HG02840 (cell line): ENCODE data around the gene IL22RA1.

Experiments
- ATAC-seq: cut with Tn5 transposase; IDR thresholded peaks from one replicate; pipeline ENCODE4 v1.9.1; 2021; ENCODE audit warnings: mild to moderate bottlenecking, moderate library complexity, moderate number of reproducible peaks; ENCODE audit not compliant: unreplicated experiment, low FRiP score

The IL22RA1 gene

DNA sequence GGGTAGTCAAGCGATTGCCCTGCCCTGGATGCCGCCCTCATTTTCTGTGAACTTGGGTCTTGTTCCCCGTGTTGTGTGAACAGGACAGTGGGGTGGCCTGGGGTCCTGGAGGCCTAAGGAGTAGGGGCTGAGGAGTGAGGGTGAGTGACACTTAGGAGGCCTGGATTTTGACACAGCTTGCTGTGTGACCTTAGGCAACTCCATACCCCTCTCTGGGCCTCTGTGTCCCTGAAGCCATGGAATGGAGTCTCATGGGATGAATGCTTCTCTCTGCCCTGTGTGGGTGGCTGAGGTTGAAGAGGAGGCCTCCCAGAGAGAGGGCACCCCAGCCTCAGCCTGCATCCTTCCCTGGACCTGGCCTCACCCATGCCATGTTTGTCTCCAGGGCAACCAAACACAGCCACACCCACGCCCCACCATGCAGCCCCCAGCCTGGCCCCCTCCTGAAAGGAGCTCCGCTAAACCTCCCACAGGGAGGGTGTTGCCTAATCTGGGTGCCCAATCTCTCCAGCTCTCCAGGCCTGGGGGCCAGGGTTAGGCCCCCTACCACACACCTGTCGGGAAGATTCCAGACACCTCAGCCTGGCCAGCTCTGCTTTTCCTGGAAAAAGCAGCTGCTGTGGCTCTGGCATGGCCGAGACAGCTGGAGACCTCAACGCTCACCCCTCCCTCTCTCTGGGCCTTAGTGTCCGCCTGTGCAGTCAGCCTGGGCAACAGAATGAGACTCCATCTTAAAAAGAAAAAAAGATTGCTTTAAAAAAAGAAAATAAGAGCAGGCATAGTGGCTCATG is 40.9 kb downstream of the IL22RA1 start:
- ATAC-seq: no peak

DNA sequence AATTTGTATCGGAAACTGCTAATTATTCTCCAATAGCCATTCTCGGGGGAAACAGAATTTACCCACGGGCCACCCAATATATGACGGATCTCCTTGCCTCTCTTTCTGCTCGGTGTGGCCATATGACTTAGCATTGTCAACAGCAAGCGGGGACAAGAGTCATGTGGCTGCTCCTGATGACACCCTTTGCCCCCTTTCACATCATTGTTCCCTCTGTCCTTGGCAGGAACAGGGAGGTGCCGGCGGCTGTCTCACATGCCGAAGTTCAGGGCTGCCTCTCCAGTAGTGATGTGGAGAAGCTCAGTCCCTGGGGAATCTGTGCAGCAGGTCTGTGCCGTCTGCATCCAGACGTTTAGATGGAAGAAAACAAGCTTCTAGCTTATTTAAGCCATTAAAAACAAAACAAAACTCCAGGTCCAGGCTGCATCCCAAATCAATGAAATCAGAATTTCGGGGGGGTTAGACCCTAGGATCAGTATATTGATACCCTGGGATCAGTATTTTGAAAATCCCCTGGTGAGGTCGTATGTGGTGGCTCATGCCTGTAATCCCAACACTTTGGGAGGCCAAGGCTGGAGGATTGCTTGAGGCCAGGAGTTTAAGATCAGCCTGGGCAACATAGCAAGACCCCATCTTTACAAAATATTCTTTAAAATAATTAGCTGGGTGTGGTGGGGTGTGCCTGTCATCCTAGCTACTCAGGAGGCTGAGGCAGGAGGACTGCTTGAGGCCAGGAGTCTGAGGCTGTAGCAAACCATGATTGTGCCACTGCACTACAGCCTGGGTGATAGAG is 41.8 kb downstream of the IL22RA1 start:
- ATAC-seq: no peak

DNA sequence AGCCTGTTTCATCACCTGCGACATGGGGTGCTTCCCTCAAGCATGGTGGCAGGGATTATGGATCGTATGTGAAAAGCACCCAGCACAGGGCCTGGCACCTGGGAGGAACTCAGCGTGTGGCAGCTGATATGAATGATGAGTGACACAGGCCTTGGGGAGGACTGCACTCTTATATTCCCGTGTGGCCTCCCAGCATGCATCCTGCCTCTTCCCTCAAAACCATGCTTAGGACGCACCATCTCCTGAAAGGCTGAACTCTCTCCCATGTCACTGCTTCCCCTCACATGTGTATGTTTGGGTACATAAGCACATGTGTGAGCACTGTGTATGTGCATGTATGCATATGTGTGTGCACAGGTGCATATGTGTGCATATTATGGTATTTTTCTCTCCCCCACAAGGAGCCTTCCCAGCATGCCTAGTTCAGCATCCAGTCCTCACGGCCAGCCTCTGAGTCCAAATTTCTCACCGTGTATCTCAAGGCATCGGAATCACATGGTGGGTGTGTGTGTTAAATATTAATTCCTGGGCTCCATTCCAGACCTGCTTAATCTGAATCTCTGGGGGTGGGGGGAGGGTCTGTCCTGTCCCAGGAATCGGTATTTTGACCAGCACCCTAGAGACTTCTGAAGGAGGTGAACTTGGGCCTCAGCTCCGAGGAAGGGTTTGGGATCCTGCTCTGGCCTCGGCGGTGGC is 43.8 kb downstream of the IL22RA1 start:
- ATAC-seq: no peak

- ATAC-seq: no peak
Observed at GRCh38 chr1:24098102-24098501, 44.8 kb downstream of the IL22RA1 start.

DNA sequence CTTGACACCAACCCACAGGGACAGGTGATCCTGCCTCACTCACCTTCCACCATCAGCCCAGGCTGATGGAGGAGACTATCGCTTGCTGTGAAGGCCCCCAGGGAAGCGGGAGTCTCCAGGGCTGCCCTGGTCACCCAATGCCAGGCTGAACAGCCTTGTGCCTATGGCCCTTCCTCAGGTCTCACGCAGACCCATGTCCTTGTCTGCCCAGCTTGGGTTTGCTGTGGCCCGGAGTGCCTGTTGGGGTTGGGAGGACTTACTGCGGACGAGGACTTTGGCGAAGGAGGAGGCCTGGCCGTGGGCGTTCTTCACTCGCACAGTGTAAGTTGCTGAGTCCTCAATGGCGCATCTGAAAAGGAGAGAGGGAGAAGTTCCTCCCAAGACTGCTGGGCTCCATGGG is 45.3 kb downstream of the IL22RA1 start:
- ATAC-seq: no peak

DNA sequence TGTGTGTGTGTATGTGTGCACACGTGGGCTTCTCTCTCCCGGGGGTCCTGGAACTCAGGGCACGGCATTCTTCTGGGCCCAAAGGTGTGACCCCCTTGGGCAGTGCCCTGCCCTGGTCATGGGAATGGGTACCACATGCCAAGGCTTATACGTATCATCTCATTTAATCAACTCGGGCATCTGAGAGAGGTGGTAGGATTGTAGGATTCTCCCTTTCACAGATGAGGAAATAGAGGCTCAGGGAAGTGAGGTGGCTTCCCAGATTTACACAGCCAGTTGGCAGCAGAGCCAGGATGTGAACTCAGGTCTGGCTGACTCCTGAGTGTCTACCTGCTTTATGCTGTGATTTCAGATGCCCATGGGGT is 46.2 kb downstream of the IL22RA1 start:
- ATAC-seq: no peak

DNA sequence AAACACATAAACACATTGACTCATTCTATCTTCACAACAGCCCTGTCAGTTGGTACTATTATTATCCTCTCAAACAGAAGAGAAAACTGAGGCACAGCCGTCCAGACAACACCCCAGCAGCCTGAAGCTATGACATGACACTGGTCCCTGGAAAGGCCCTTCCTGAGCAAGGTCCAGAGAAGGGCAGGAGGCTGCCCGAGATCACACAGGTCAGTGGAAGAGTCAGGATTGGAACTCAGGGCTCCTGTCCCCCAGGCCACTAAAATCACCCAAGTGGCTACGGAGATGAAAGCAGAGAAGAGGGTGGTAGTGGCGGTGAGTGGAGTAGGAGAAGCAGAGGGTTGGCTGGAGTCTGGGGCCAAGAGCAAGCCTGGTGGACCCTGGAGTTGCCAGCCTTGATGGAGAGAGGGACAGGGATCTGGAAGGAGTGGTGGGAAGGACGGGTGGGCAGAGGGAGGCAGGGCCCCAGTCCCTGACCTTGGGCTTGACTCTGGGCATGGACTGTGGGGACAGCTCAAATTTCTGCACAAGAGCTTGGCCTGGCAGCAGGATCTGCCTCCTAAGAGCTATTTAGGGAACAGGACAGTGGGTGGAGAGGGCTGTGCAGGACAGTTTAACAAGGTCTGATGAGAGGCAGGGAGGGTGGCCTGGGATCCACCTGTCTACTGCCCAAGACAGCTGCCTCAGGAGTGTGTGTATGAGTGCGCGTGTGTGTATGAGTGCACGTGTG is 46.8 kb downstream of the IL22RA1 start:
- ATAC-seq: no peak

DNA sequence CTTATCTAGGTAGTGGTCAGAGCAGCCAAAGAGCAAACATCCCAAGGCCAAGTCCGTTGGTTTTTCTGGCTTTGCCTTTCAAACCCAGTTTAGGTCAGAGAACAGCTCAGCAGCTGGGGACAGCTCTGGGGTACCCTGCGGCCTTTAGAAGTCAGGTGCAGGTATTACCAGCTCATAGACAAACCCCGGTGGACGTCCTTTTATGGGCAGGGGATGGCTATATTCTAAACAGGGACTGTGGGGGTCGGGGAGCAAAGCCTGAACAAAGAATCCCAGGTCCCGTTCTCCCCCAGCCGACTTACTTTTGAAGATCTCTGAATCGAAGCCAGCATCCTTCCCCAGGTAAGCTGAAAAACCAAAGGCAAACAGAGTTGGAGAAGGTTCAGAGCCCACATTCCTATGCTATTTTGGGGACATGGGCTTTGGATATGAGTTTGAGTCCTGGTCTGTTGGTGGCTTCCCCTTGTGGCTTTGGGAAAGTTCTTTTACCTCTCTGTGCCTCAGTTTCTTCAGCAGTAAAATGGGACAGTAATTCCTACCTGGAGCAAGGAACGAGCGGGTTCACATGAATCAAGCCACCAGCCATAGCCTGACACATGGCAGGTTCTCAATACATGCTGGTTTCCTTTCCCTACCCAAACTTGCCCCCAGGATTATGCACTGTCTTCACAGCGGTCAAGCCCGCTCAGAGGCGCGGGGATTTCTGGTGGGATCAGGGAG is 47.6 kb downstream of the IL22RA1 start:
- no peak for ATAC-seq

- no peak for ATAC-seq
Observed at GRCh38 chr1:24094554-24094953, 48.4 kb downstream of the IL22RA1 start.

DNA sequence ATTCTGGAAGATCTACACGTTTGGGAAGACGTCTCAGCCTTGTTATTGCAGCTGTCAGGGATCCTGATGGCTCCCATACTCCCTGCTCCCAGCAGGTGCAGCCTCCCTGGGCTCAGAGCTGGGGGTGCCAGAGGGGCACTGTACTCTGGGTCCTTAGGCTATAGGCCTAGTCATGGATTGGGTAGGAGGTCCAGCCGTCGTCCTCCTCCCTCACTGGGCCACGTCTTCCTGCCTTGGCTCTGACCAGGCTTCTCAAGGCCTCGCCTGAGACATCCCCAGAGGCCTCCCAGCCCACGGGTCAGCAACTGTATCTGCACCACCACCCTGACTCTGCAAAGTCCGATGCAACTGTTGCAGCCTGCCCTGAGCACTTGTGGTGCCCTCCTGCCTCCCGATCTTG is 49.2 kb downstream of the IL22RA1 start:
- ATAC-seq: no peak

- no peak for ATAC-seq
Observed at GRCh38 chr1:24092979-24093378, 50.0 kb downstream of the IL22RA1 start.

- ATAC-seq: no peak
Observed at GRCh38 chr1:24091971-24092482, 50.9 kb downstream of the IL22RA1 start.

- ATAC-seq: no peak
Observed at GRCh38 chr1:24090736-24091135, 52.2 kb downstream of the IL22RA1 start.

- ATAC-seq: no peak
Observed at GRCh38 chr1:24089743-24090555, 53.0 kb downstream of the IL22RA1 start.

DNA sequence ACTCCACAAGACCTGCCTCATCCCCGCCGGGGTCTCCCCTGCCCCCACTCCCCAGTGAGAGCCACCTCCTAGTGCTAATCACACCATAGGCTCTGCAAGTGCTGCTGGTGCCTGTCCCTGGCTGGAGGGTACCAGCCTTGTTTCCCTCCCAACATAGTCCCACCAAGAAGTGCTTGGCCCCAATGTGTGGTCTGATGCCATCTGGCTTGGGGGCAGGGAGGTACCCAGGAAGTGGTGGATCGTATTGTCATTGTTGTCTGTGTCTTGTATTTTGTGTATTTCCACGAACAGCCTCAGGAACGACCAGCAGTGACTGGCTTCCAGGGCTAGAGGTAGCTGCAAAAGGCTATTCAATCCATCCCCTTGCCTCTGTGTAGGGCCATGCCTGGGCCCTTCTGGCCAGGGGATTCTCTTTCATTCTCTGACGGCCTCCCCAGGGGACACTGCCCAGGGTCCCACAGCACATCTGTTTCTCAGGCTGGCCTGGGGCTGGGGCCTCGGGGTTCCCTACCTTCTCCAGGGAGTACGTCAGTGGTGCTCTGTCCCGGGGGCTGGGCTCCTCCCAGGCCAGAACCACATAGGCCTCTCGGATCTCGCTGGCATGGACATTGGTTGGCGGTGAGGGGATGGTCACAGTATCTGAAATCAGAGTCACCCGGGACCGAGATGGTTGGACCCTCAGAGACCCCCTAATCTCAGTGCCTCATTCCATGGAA is 53.8 kb downstream of the IL22RA1 start:
- ATAC-seq: no peak

- no peak for ATAC-seq
Observed at GRCh38 chr1:24086466-24086865, 56.5 kb downstream of the IL22RA1 start.

- no peak for ATAC-seq
Observed at GRCh38 chr1:24085546-24085945, 57.4 kb downstream of the IL22RA1 start.

DNA sequence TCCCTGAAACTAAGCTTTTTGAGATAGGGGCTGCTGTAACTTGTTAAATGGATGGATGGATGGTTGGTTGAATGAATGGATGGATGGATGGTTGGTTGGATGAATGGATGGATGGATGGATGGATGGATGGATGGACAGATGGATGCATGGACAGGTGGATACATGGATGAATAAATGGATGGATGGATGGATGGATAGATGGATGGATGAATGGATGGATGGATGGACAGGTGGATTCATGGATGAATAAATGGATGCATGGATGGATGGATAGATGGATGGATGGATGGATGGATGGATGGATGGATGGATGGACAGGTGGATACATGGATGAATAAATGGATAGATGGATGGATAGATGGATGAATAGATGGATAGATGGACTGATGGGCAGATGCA is 57.9 kb downstream of the IL22RA1 start:
- ATAC-seq: no peak
